H9 (cell line): Measurements from ENCODE around the gene EXOC5. TPM values are rescaled to one million over a fixed set of nuclear protein-coding genes. Genes with fewer than 3 reads are reported as not detected.

ENCODE experiments used
- DNase-seq: peaks from one replicate; pipeline ENCODE4 v3.0.0-alpha.2; 2017
- H2AFZ ChIP-seq: one replicate; pipeline ENCODE4 v1.6.1; 2013; ENCODE audit warnings: mild to moderate bottlenecking, low read length, control low read depth, moderate library complexity
- H2AK5ac ChIP-seq: 2 replicates; pipeline ENCODE4 v1.6.1; 2013; ENCODE audit warnings: low read length, control low read depth, mixed read lengths; ENCODE audit not compliant: insufficient read length
- H2BK120ac ChIP-seq: one replicate; pipeline ENCODE4 v1.6.1; 2013; ENCODE audit warnings: low read depth, mild to moderate bottlenecking, low read length, control low read depth, inconsistent platforms; ENCODE audit not compliant: poor library complexity, severe bottlenecking
- H2BK12ac ChIP-seq: 2 replicates; pipeline ENCODE4 v1.6.1; 2013; ENCODE audit warnings: low read length, control low read depth, mixed read lengths, low read depth; ENCODE audit not compliant: insufficient read length
- H2BK15ac ChIP-seq: 2 replicates; pipeline ENCODE4 v1.6.1; 2013; ENCODE audit warnings: low read depth, low read length, control low read depth
- H2BK20ac ChIP-seq: one replicate; pipeline ENCODE4 v1.6.1; 2013; ENCODE audit warnings: low read depth, mild to moderate bottlenecking, low read length, control low read depth, inconsistent platforms; ENCODE audit not compliant: poor library complexity, severe bottlenecking
- H2BK5ac ChIP-seq: 2 replicates; pipeline ENCODE4 v1.6.1; 2013; ENCODE audit warnings: low read length, control low read depth, mixed read lengths; ENCODE audit not compliant: insufficient read length
- H3K14ac ChIP-seq: 2 replicates; pipeline ENCODE4 v1.6.1; 2013; ENCODE audit warnings: low read length, control low read depth; ENCODE audit not compliant: insufficient read depth
- H3K18ac ChIP-seq: 2 replicates; pipeline ENCODE4 v1.6.1; 2013; ENCODE audit warnings: low read depth, mild to moderate bottlenecking, mixed read lengths, low read length, control low read depth; ENCODE audit not compliant: insufficient read length
- H3K23ac ChIP-seq: 2 replicates; pipeline ENCODE4 v1.6.1; 2013; ENCODE audit warnings: low read length, control low read depth, mixed read lengths, low read depth; ENCODE audit not compliant: insufficient read length
- H3K23me2 ChIP-seq: 2 replicates; pipeline ENCODE4 v1.6.1; 2013; ENCODE audit warnings: low read depth, mild to moderate bottlenecking, mixed read lengths, low read length, control low read depth; ENCODE audit not compliant: insufficient read length, poor library complexity, severe bottlenecking
- H3K27ac ChIP-seq: 2 replicates; pipeline ENCODE4 v1.5.1; 2013; ENCODE audit warnings: low read length, control low read depth, mixed read lengths, low read depth; ENCODE audit not compliant: insufficient read length
- H3K27me3 ChIP-seq: 2 replicates; pipeline ENCODE4 v1.6.1; 2013; ENCODE audit warnings: low read length, control low read depth, inconsistent platforms; ENCODE audit not compliant: insufficient read depth
- H3K4ac ChIP-seq: 2 replicates; pipeline ENCODE4 v1.6.1; 2013; ENCODE audit warnings: low read depth, mild to moderate bottlenecking, control low read depth, inconsistent platforms, low read length, moderate library complexity
- H3K4me1 ChIP-seq: 2 replicates; pipeline ENCODE4 v1.6.1; 2013; ENCODE audit warnings: low read length, control low read depth, inconsistent platforms; ENCODE audit not compliant: insufficient read depth
- H3K4me2 ChIP-seq: 2 replicates; pipeline ENCODE4 v1.6.1; 2013; ENCODE audit warnings: low read length, control low read depth, mixed read lengths; ENCODE audit not compliant: insufficient read length, insufficient read depth
- H3K56ac ChIP-seq: 2 replicates; pipeline ENCODE4 v1.6.1; 2013; ENCODE audit warnings: low read depth, mild to moderate bottlenecking, mixed read lengths, low read length, control low read depth; ENCODE audit not compliant: insufficient read length
- H3K79me1 ChIP-seq: 2 replicates; pipeline ENCODE4 v1.6.1; 2013; ENCODE audit warnings: low read depth, mild to moderate bottlenecking, moderate library complexity, low read length, control low read depth, inconsistent platforms; ENCODE audit not compliant: insufficient read depth, poor library complexity, severe bottlenecking
- H3K79me2 ChIP-seq: 2 replicates; pipeline ENCODE4 v1.6.1; 2013; ENCODE audit warnings: low read length, control low read depth, inconsistent platforms; ENCODE audit not compliant: insufficient read depth
- H3K9ac ChIP-seq: 2 replicates; pipeline ENCODE4 v1.6.1; 2013; ENCODE audit warnings: low read length, control low read depth, mixed read lengths; ENCODE audit not compliant: insufficient read length; ENCODE audit errors: extremely low read depth
- H3K9me3 ChIP-seq: one replicate; pipeline ENCODE4 v1.6.1; 2013; ENCODE audit warnings: low read depth, low read length, inconsistent platforms; ENCODE audit not compliant: control insufficient read depth
- H3T11ph ChIP-seq: one replicate; pipeline ENCODE4 v1.6.1; 2013; ENCODE audit warnings: mild to moderate bottlenecking, low read length, control low read depth, inconsistent platforms
- H4K20me1 ChIP-seq: one replicate; pipeline ENCODE4 v1.6.1; 2013; ENCODE audit not compliant: control insufficient read depth, insufficient read length, insufficient read depth
- H4K5ac ChIP-seq: 2 replicates; pipeline ENCODE4 v1.6.1; 2013; ENCODE audit warnings: low read depth, mild to moderate bottlenecking, mixed read lengths, low read length, control low read depth; ENCODE audit not compliant: insufficient read length
- H4K8ac ChIP-seq: replicated peaks from 2 replicates; pipeline ENCODE4 v1.6.1; 2013; ENCODE audit warnings: low read length, control low read depth, mixed read lengths, low read depth; ENCODE audit not compliant: insufficient read length
- H4K91ac ChIP-seq: 2 replicates; pipeline ENCODE4 v1.6.1; 2013; ENCODE audit warnings: low read depth, mild to moderate bottlenecking, moderate library complexity, mixed read lengths, low read length, control low read depth; ENCODE audit not compliant: insufficient read length
- H3K27ac Mint-ChIP-seq, 3 experiments: 2 replicates in 2 of 3; 3 replicates in 1 of 3; pipeline ENCODE4 v1.8.0; 2020 to 2021; ENCODE audit warnings: mixed read lengths in 3 of 3, mild to moderate bottlenecking in 1 of 3, moderate library complexity in 1 of 3
- H3K27me3 Mint-ChIP-seq: 2 replicates; pipeline ENCODE4 v1.8.0; 2021; ENCODE audit warnings: low read depth, mild to moderate bottlenecking, moderate library complexity, mixed read lengths
- H3K36me3 Mint-ChIP-seq, 3 experiments: 2 replicates in 2 of 3; 3 replicates in 1 of 3; pipeline ENCODE4 v1.8.0; 2020 to 2021; ENCODE audit warnings: low read depth in 3 of 3, mixed read lengths in 3 of 3; ENCODE audit not compliant: insufficient read depth in 1 of 3
- H3K4me1 Mint-ChIP-seq, 2 experiments: 2 replicates each; pipeline ENCODE4 v1.8.0; 2020; ENCODE audit warnings: mixed read lengths in 2 of 2
- H3K4me3 Mint-ChIP-seq, 2 experiments: 2 replicates in 1 of 2; 3 replicates in 1 of 2; pipeline ENCODE4 v1.8.0; 2020 to 2021; ENCODE audit warnings: mild to moderate bottlenecking in 2 of 2, mixed read lengths in 2 of 2, moderate library complexity in 1 of 2
- H3K9me3 Mint-ChIP-seq, 2 experiments: 2 replicates in 1 of 2; 3 replicates in 1 of 2; pipeline ENCODE4 v1.8.0; 2020; ENCODE audit warnings: mild to moderate bottlenecking in 2 of 2, mixed read lengths in 2 of 2, moderate library complexity in 1 of 2
- CTCF ChIP-seq: fragments of 200-600 bp; sonication (generic); conservative IDR thresholded peaks from 3 replicates; pipeline ENCODE4 v1.8.0; 2021; ENCODE audit warnings: antibody characterized with exemption, mild to moderate bottlenecking
- WGBS: extraction: QIAGEN DNeasy Blood & Tissue Kit; methylation state at CpG from one replicate; pipeline ENCODE4 v1.1.7; 2013; ENCODE audit warnings: missing lambda C conversion rate, low lambda C conversion rate, mixed read lengths; ENCODE audit not compliant: insufficient read length; ENCODE audit errors: extremely low coverage; 5-methylcytosine and 5-hydroxymethylcytosine counted together
- total RNA-seq: library from RNA; stranded (reverse); gene quantifications from 2 replicates; pipeline ENCODE4 v1.2.1, GENCODE V29; 2021

The EXOC5 gene
- total RNA-seq, 1 experiment from 2014 or later: 92.9 TPM

- H3K9me3 Mint-ChIP-seq: peaks cover 0 to 2% of the 10 kb centered on the region in 2 experiments; a peak in 1 of 5 replicates
- TF ChIP-seq CTCF: no peak
- no peak overlapping the region for H4K91ac ChIP-seq
- H3T11ph ChIP-seq: no peak overlapping the region
- H4K20me1 ChIP-seq: no peaks in the 10 kb centered on the region
- DNase-seq: no peak
- H3K27ac Mint-ChIP-seq: peak overlapping the region; percentile 56 to 81 (median 81); a peak in 6 of 7 replicates
- no peak overlapping the region for H2BK5ac ChIP-seq
- no peak overlapping the region for H3K27ac ChIP-seq
- no peak overlapping the region for H3K18ac ChIP-seq
- H3K23ac ChIP-seq: no peak overlapping the region
- peak overlapping the region; percentile 59 for H2AFZ ChIP-seq
- WGBS: no CpG with 5 or more reads among the region's 3 CpGs
- no peak overlapping the region for H4K8ac ChIP-seq
- H3K27me3 ChIP-seq: no peaks in the 10 kb centered on the region
- no peaks in the 10 kb centered on the region for H3K27me3 Mint-ChIP-seq
- H3K4ac ChIP-seq: no peak overlapping the region
- no peak overlapping the region for H2BK15ac ChIP-seq
- no peak overlapping the region for H2BK20ac ChIP-seq
- no peaks in the 10 kb centered on the region for H3K9me3 ChIP-seq
- H3K4me3 Mint-ChIP-seq: no peak overlapping the region; a peak in 1 of 5 replicates
- no peaks in the 10 kb centered on the region; the same call in 1 of the 2 replicates for H3K4me1 ChIP-seq
- no peaks in the 10 kb centered on the region for H3K79me2 ChIP-seq
- peaks cover 22 to 30% of the 10 kb centered on the region in 2 experiments for H3K4me1 Mint-ChIP-seq
- no peak overlapping the region for H2BK12ac ChIP-seq
- no peaks in the 10 kb centered on the region; a peak in 1 of 7 replicates for H3K36me3 Mint-ChIP-seq
- H3K79me1 ChIP-seq: no peaks in the 10 kb centered on the region
- no peak overlapping the region for H3K4me2 ChIP-seq
- H3K56ac ChIP-seq: no peak overlapping the region
- H4K5ac ChIP-seq: no peak overlapping the region
- no peak overlapping the region for H3K9ac ChIP-seq
- H3K14ac ChIP-seq: no peak overlapping the region
- H3K23me2 ChIP-seq: no peaks in the 10 kb centered on the region
- H2BK120ac ChIP-seq: peak overlapping the region; percentile 69
- no peak overlapping the region for H2AK5ac ChIP-seq
These were observed 98.8 kb downstream of the EXOC5 start for GRCh38 chr14:57169901-57170300.
